Fibroblast of pulmonary artery (primary cell): ENCODE data around the gene GPSM1.

Experiments
- DNase-seq: peaks from one replicate; pipeline ENCODE4 v3.0.0-alpha.2; 2010; ENCODE audit warnings: low read depth
- H3K4me3 ChIP-seq: replicated peaks from 2 replicates; pipeline ENCODE4 v1.5.1; 2011; ENCODE audit warnings: low read depth, mild to moderate bottlenecking, control low read depth, low read length, moderate library complexity
- CTCF ChIP-seq: IDR thresholded peaks from 2 replicates; pipeline ENCODE4 v1.5.1; 2011; ENCODE audit warnings: mild to moderate bottlenecking, control low read depth, low read length, inconsistent platforms; ENCODE audit errors: missing control alignments

The GPSM1 gene

DNA sequence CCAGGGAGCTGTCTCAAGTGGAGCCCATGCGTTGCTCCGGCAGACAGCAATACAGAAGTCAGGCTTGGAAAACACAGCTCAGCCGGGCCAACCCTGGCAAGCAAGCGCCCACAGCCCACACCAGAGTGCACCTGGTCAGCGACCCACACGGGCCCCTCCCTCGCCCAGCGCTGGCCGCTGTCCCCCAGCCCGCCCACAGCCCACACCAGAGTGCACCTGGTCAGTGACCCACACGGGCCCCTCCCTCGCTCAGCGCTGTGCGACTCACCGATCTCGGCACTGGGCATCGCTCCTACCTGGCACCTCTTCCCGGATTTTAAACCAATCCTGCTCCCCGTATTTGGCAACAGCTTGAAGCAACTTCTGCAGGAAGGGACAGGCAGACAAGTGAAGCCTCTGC lies 59.9 kb downstream of the GPSM1 start:
- DNase-seq, result no peak
- TF ChIP-seq CTCF, result no peak
- no peak overlapping the region for H3K4me3 ChIP-seq

DNA sequence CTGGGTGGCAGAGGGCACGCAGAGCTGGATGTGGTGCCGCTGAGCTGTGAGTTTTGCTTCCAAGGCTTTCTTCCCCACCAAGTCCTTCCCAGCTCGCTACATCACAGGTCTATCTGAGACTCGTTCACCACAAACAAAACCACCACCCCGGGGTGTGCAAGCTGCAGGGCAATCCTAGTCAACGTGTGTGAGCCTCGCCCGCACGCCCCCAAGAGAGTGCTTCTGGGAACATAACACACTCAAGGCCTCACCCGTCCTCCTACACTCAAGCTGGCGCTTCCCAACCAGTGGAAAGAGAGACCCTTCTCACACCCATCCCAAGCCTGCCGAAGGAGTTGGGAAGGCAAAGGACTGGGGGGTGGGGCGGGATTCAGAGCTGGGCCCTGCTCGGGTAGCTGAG lies 62.1 kb downstream of the GPSM1 start:
- TF ChIP-seq CTCF, result no peak
- no peak for DNase-seq
- H3K4me3 ChIP-seq, result no peak overlapping the region

DNA sequence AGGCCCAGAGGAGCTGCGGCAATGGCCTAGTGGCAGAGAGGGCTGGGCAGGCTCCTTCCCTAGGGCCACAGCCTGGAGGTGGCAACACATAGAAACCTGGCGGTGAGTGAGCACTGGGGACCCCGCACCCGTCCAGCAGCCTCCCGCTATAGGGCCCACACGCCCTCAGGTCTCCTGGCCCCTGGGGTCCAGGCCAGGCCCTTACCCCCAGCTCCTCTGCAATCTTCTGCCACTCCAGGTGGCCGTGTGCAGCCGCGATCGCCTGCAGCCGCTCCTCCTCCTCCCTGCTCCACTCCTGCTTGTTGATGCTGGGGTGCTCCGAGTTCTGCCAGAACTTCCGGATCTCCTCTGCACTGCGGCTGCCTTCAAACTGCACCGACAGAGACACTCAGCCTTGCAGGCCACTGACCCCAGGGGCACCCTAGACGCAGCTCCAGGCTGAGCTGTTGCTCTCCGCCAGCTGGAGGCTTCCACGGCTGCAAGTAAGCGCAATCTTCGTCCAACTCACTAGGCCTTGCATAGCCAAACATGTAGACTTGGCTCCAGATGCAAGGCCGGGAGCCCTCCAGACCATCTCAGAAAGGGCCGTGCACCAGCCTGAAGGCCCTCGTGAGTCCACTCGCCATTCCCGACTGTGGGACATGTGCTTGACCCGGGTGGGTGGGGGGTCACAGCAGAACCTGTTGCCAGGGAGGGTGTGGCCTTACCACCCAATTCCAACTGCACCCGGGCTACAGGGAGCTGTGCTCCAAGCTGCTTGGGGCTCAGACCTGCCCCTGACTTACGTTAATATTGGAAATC lies 64.6 kb downstream of the GPSM1 start:
- no peak for DNase-seq
- TF ChIP-seq CTCF, result no peak
- H3K4me3 ChIP-seq, result no peak overlapping the region

DNA sequence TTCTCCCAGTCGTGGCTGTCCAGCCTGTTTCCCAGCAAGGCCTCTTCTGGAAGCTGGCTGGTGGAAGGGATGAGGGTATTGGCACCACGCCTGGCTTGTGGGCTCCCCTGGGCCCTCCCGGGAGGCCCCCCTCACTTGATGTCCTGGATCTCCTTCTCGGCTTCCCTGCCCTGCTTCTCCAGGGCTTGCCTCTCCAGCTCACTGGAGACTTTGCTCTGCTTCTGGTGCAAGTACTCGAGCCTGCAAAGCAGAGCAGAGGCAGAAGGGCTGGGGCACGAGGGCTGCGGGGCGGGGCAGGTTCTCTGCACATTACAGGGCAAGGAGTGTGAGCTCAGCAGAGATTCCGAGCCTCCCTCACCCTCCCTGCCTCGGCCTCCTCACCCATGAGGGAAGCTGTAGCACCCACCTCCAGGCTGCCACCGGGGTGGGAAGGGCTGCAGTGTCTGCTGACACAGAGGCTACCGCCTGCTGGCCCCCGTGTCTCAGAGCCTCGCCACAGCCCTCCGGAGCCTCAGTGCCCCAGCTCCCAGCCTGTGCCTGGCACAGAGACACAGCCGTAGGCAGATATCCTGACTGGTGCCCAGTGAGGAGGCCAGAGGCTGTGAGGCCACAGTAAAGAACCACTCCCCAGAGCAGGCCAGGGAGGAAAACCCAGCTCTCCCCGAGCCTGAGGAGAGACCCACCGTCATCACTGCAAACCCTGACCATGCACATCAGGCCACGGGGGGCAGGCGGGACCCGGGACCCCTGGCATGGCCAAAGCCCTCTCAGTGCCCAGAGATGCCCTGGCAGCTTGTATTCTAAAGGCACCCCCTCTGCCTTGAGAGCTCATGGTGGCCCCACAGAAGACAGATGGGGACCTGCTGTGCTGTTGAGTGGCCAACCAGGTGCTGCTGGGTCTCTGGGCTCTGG lies 65.5 kb downstream of the GPSM1 start:
- no peak for DNase-seq
- H3K4me3 ChIP-seq, result no peak overlapping the region
- TF ChIP-seq CTCF, result no peak

- no peak for DNase-seq
- TF ChIP-seq CTCF, result no peak
- no peak overlapping the region for H3K4me3 ChIP-seq
These were observed 66.2 kb downstream of the GPSM1 start for GRCh38 chr9:136393531-136393930.

- DNase-seq, result no peak
- H3K4me3 ChIP-seq, result no peak overlapping the region
- TF ChIP-seq CTCF, result no peak
These were observed 67.1 kb downstream of the GPSM1 start for GRCh38 chr9:136394312-136395019.
